ENCODE measurements around the gene MGLL. TPM values are rescaled to one million over a fixed set of nuclear protein-coding genes. Genes with fewer than 3 reads are reported as not detected.

Gene MGLL
- total and polyA plus RNA-seq, 9 of the 15 experiments (the other 6 are each of a cell fraction or from before 2014, with no cell fraction given): 0.12 to 0.32 (median 0.18) TPM; not detected in 6

- no peaks in the 10 kb centered on the region for H3K4me1 ChIP-seq (replicated peaks in 1 of 2; ENCODE audit: control insufficient read depth in 2 of 2, insufficient read depth in 2 of 2, low read length in 2 of 2)
- ChIA-PET POLR2A (interaction anchor here (0.6 kb wide), 1 partner anchor 106 kb away, joined by 3 read pairs; no protein-coding TSS in a partner anchor), CTCF (ENCODE audit: low intra/inter-chr PET ratio) (no interaction called here)
- no peaks in the 10 kb centered on the region for H3K79me2 ChIP-seq (ENCODE audit: control insufficient read depth, insufficient read depth, low read length)
- TF ChIP-seq ZNF444 (CRISPR knock-in tag; IDR thresholded peaks at IDR 0.05): no peak
- DNase-seq (ENCODE audit: extremely low read depth in 1 of 4, low spot score in 3 of 4): no peak
- H3K27ac ChIP-seq (ENCODE audit: extremely low read depth, low read depth, low read length): no peak overlapping the region
- no peak overlapping the region for H3K9ac ChIP-seq (ENCODE audit: insufficient read depth in 1 of 2, low read depth in 2 of 2, low read length in 2 of 2)
- H2AFZ ChIP-seq (ENCODE audit: low read depth, low read length): no peak overlapping the region
- no peak overlapping the region for H3K4me3 ChIP-seq
- in situ Hi-C loops (cut with MboI) (no loop called here), intact Hi-C loops (cut with micrococcal nuclease) (no loop called here)
- BruUV-seq (replicated peaks): no TSS peak
- peaks cover 10 to 67% of the 10 kb centered on the region in 2 experiments for H3K27me3 ChIP-seq (ENCODE audit: control insufficient read depth in 2 of 2, insufficient read depth in 2 of 2, low read length in 2 of 2)
- peaks cover 3% of the 10 kb centered on the region; the same call in 1 of the 2 replicates for H4K20me1 ChIP-seq (replicated peaks; ENCODE audit: control insufficient read depth, insufficient read depth, low read length)
- WGBS (ENCODE audit: insufficient coverage, low coverage, missing lambda C conversion rate): 2% methylated on average over 7 of the region's 7 CpGs
- no peaks in the 10 kb centered on the region for H3K9me1 ChIP-seq (ENCODE audit: control insufficient read depth, insufficient read depth, low read length)
- no peak for FAIRE-seq
- no peaks in the 10 kb centered on the region for H3K36me3 ChIP-seq (ENCODE audit: control insufficient read depth, insufficient read depth, low read length)
- ATAC-seq: no peak
- no peak overlapping the region for H3K4me2 ChIP-seq (ENCODE audit: insufficient read depth, low read length)
- H3K9me3 ChIP-seq (replicated peaks; ENCODE audit: control insufficient read depth, insufficient read depth, low read depth, low read length): no peaks in the 10 kb centered on the region
Measured at GRCh38 chr3:127753338-127753737, 69.0 kb downstream of the MGLL start.

DNA sequence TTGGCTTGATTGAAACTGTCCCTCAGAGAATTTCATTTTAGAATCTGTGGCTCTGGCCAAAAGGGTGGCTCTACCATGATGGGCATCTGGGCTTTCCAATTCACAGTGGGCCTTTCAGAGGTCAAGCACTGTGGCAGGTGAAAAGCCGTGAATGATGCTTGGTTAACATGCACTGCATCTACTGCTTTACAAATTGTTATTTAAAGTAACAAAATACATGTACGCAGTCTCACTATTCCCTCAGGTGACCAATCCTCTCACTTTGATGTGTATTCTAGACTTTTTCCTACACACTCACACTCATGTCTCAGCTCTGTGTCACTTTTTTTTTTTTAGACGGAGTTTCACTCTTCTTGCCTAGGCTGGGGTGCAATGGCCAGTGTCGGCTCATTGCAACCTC, 70.5 kb downstream of the MGLL start:
- DNase-seq (ENCODE audit: extremely low read depth in 1 of 4, low spot score in 3 of 4): no peak
- H3K9me1 ChIP-seq (ENCODE audit: control insufficient read depth, insufficient read depth, low read length): no peaks in the 10 kb centered on the region
- in situ Hi-C loops (cut with MboI) (no loop called here), intact Hi-C loops (cut with micrococcal nuclease) (no loop called here)
- peaks cover 7 to 66% of the 10 kb centered on the region in 2 experiments for H3K27me3 ChIP-seq (ENCODE audit: control insufficient read depth in 2 of 2, insufficient read depth in 2 of 2, low read length in 2 of 2)
- H3K4me1 ChIP-seq (replicated peaks in 1 of 2; ENCODE audit: control insufficient read depth in 2 of 2, insufficient read depth in 2 of 2, low read length in 2 of 2): no peaks in the 10 kb centered on the region
- H4K20me1 ChIP-seq (replicated peaks; ENCODE audit: control insufficient read depth, insufficient read depth, low read length): peaks cover 3% of the 10 kb centered on the region; the same call in 1 of the 2 replicates
- 6% methylated on average over 4 of the region's 4 CpGs for WGBS (ENCODE audit: insufficient coverage, low coverage, missing lambda C conversion rate)
- H3K4me3 ChIP-seq: no peak overlapping the region
- POLR2A ChIA-PET: no interaction called here
- no peak for TF ChIP-seq SREBF1 (IDR thresholded peaks at IDR 0.05; ENCODE audit: borderline replicate concordance, low read depth, low read length)
- TF ChIP-seq STAT5A (IDR thresholded peaks at IDR 0.05; ENCODE audit: borderline replicate concordance, low read length): no peak
- TF ChIP-seq ZKSCAN3 (CRISPR knock-in tag; IDR thresholded peaks at IDR 0.05): no peak
- no peaks in the 10 kb centered on the region for H3K9me3 ChIP-seq (replicated peaks; ENCODE audit: control insufficient read depth, insufficient read depth, low read depth, low read length)
- no peak overlapping the region for H3K9ac ChIP-seq (ENCODE audit: insufficient read depth in 1 of 2, low read depth in 2 of 2, low read length in 2 of 2)
- no peaks in the 10 kb centered on the region for H3K36me3 ChIP-seq (ENCODE audit: control insufficient read depth, insufficient read depth, low read length)
- CTCF ChIA-PET (ENCODE audit: low intra/inter-chr PET ratio): no interaction called here
- no peak overlapping the region for H3K4me2 ChIP-seq (ENCODE audit: insufficient read depth, low read length)
- BruUV-seq (replicated peaks): no TSS peak
- H2AFZ ChIP-seq (ENCODE audit: low read depth, low read length): no peak overlapping the region
- no peak for ATAC-seq
- no peak for FAIRE-seq
- no peaks in the 10 kb centered on the region for H3K79me2 ChIP-seq (ENCODE audit: control insufficient read depth, insufficient read depth, low read length)
- H3K27ac ChIP-seq (ENCODE audit: extremely low read depth, low read depth, low read length): no peak overlapping the region
